NCI-H345 treated with DMSO at 0.1 percent for 48 hours (cell line): ENCODE data around the gene USP51.
"Not testable (repeated sequence)": the region's sequence is repeated elsewhere in the genome, so short reads cannot be mapped to it uniquely, and the experiment has no call there.

Source experiments
- DNase-seq: peaks from one replicate; lab custom pipeline; 2025; ENCODE audit not compliant: unreplicated experiment; lab: John Stamatoyannopoulos, UW

Gene USP51

DNA sequence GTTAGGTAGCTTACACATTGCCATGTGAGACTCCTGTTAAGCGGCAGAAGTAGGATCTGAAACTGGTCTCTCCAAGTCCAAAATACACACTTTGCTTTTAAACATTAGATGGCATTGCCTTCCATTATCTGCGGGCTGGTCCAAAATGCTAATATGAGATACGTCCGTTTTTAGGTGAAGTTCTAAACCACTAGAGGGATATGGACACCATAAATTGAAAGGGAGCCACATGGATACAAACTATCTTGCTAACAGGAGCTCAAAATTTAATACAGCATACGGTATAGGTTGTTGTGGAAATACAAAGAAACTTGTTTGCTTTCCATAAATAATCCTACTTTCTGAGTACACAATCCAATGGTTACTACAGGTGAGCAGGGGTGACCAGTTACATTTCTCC, 23.9 kb downstream of the USP51 start:
- DNase-seq = not testable (repeated sequence)

- not testable (repeated sequence) for DNase-seq
These were observed 24.5 kb downstream of the USP51 start for GRCh38 chrX:55465108-55465507.

GRCh38 chrX:55464050-55464449, 25.6 kb downstream of the USP51 start:
- not testable (repeated sequence) for DNase-seq

- DNase-seq = not testable (repeated sequence)
These were observed 29.7 kb downstream of the USP51 start for GRCh38 chrX:55459926-55460325.

- DNase-seq = not testable (repeated sequence)
These were observed 30.2 kb downstream of the USP51 start for GRCh38 chrX:55459426-55459825.

DNA sequence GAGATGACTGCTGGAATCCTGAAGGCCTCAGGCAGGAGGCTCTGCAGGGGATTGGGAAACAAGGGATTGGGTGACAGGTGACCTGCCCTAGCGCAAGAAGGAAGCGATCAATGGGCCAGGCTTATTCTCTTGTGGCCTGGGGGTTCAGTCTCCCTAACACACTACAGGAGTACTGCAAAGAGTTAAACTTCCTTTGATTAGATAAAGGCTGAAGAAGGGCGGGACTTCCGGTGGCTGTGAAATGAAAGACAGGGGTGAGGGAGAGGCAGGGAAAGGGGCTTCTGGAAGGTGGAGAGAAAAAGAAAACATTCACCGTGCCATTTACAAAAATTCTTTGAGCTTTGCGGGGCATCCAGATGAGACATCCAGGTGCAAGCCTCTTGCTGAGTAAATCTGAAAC, 33.9 kb downstream of the USP51 start:
- not testable (repeated sequence) for DNase-seq

GRCh38 chrX:55452833-55453124, 36.9 kb downstream of the USP51 start:
- no peak for DNase-seq

DNA sequence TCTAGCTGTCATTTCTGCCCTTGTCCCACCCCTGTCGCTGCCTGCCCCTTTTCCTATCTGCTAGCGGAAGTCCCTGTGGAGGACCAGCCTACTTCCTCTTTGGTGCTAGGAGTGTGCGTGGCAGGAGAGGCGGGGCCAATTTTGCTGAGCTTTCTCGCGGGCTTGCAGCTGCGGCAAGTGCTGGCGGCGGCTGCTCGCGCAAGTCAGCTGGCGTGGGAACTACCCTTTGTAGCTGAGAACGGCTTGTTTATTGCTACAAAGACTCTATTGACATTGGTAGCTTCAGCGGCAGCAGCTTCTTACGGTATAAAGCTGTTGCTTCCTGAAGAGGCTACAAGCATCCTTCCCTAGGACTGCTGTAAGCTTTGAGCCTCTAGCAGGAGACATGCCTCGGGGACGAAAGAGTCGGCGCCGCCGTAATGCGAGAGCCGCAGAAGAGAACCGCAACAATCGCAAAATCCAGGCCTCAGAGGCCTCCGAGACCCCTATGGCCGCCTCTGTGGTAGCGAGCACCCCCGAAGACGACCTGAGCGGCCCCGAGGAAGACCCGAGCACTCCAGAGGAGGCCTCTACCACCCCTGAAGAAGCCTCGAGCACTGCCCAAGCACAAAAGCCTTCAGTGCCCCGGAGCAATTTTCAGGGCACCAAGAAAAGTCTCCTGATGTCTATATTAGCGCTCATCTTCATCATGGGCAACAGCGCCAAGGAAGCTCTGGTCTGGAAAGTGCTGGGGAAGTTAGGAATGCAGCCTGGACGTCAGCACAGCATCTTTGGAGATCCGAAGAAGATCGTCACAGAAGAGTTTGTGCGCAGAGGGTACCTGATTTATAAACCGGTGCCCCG, 37.4 kb downstream of the USP51 start, which contains the start of gene MAGEH1:
TSS of gene MAGEH1 (plus strand) at position 138 of the 843 bp plus-strand sequence. CDS start at position 386, 248 bp downstream.
- peak; percentile 55 for DNase-seq

GRCh38 chrX:55451626-55451989, 38.0 kb downstream of the USP51 start:
- no peak for DNase-seq

GRCh38 chrX:55451141-55451540, 38.5 kb downstream of the USP51 start:
- DNase-seq = no peak

DNA sequence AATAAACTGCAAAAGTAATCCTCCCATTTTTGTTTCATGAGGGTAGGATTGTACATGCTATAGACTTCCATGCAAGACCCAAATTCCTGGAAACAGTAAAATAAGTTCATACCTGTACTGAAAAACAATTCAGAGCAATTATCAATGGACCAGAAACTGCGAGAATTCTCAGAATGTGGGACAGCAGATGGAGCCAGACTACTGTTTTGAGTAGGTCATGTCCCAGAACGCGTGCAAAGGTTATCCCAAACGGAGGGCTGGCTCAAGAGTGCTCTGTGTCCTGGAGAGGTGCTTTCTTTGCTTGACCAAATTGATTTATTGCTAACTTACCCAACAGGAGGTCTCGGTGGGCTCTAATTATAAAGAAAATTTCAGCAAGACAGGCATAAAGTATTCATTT, 39.4 kb downstream of the USP51 start:
- DNase-seq = no peak

GRCh38 chrX:55443468-55443867, 46.2 kb downstream of the USP51 start:
- not testable (repeated sequence) for DNase-seq
